T-helper 1 cell (primary cell): ENCODE results near the gene HYKK.
"Not testable (repeated sequence)": the region's sequence is repeated elsewhere in the genome, so short reads cannot be mapped to it uniquely, and the experiment has no call there.

ENCODE experiments used
- DNase-seq, 5 donors: peaks; one replicate each; pipeline ENCODE4 v3.0.0-alpha.2; 2012 to 2020

Gene HYKK

DNA sequence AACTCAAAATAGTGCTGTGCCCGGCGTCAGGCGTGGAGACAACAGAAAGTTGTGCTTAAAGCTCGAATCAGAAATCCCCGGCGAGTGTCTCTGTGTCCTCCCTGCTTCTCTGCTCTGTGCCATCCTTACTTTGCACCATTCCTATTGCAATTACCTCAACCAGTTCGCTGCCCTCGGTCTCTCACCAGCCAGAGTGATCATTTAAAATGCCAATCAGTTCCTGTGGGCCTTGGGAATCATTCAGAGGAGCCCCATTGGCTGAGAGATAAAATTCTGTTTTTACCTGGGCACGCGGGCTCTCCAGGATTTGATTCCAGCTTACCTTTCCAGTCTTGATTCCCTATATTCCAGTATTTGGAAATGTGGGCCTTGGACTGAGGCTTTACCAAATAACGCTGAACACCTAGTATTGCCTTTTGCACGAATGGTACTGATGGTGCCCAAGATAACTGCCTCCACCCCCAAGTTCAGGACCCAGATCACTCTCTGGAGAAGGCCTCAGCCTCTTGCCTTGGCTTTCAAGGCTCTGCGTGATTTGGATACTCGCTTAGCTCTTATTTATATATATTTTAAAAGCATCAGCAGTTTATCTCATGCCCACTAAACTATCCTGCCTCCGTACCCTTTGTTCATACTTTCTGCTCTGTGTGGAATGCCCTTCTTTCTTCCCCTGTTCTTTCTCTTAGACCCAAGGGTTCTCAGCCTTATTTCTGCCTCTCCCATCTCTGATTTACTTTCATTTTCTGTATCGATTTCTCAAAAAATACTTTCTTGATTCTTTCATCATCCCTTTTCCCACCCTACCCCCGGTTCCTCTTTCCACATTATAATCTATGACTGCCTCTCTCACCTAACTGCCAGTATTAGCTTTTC lies 33.7 kb downstream of the HYKK start:
- DNase-seq = peak in 2 of 5 donors; percentile 8 to 43

DNA sequence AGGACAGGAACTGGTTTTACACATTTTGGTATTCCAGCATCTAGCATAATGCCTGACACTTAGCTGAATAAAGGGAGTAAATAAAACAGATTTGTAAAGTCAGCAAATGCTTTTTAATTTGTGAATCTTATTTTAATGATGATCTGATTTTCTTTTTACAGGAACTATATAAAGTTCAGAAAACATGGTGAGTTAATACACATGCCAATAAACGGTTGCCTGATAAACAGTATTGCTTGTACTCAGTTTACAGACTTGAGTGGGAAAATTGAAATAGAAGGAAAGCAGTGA lies 34.3 kb downstream of the HYKK start:
- no peak for DNase-seq

DNA sequence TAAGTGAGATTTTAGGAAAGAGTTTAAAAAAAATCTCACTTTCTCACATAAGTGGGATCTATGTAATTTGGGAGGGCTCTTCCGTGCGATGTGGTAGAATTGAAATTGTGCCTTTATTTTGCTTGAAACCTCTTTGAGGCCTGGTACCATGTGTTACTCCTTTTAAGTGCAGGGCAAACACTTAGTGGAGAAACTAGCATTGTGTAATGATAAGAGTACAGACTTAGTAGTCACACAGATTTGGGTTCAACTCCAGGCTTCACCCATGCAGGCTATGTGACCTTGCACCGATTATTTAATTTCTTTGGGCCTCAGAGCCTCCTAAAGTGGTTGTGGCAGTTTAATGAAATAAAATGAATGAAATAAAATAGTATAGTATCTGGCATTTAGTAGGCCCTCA lies 35.3 kb downstream of the HYKK start:
- no peak for DNase-seq

DNA sequence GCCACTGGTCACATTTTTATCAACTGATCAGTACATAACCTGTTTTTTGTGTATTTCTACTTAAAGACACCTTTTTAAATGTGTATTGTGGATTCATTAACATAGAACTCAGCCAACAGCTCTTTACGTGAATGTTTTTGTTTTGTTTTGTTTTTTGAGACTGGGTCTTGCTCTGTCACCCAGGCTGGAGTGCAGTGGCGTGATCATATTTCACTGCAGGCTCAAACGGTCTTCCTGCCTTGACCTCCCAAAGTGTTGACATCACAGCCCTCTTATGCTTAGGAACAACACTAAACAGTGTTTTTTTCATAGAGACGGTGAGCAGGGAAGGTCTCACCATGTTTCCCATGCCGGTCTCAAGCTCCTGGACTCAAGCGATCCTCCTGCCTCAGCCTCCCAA lies 42.8 kb downstream of the HYKK start:
- no peak for DNase-seq

DNA sequence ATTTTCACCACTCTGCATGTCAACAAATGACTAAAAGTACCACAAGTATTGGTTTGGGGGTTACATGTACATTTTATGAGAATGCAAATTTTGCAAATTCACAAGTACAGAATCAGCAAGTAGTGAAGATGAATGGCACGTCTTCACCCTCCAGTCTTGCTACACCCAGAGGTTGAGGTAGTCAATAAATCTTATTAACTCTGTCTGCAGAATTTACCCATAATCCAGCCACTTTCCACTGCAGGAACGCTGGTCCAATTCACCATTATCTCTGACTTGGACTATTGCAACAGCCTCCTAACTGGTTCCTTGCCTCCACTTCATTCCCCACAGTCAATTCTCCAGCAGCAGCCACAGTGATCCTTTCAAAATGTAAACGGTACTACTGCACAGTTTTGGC lies 43.4 kb downstream of the HYKK start:
- no peak for DNase-seq

DNA sequence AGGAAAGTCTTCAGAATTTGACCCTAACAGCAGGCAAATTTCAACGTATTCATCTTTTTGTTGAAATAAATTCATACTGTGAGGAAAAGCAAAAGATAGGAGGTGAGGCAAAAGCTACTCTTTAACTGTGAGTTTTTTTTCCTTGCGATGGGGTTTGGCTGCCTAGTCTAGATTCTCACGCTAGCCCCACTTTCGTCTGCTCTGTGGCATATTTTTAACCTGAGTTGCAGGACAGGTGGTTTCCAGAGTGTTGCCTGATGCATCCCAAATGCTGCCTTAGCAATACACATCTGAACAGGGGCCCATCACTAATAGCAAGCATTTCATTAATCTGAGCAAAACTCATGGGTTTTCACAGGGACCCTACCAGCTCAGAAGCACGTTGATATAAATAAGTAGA lies 44.5 kb downstream of the HYKK start:
- DNase-seq = no peak

DNA sequence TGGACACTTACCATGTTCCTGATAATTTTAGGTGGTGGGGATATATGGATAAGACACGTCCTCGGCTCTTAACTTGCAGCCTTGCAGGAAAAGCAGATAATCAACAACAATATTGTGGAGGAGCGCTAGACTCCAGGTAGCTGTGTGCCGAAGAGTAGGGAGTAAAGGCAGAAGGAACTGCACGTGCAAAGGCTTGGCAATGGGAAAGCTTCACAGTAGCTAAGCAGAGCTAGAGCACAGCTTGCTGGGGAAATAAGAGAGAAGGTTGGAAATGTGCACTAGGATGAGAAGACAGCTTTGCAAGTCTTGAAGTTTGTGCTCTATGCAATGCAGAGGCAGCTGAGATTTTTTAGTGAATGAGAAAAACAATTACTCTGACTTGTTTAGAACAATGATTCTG lies 45.2 kb downstream of the HYKK start:
- no peak for DNase-seq

DNA sequence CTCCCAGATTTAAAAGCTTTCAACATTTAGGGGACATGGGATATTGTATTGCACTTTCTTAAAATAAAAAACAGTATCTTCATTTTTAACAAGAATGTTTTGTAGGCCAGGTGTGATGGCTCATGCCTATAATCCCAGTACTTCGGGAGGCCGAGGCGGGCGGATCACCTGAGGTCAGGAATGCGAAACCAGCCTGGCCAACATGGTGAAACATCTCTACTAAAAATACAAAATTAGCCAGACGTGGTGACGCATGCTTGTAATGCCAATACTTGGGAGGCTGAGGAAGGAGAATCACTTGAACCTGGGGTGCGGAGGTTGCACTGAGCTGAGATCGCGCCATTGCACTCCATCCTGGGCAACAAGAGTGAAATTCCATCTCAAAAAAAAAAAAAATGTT lies 52.8 kb downstream of the HYKK start:
- DNase-seq = not testable (repeated sequence)

DNA sequence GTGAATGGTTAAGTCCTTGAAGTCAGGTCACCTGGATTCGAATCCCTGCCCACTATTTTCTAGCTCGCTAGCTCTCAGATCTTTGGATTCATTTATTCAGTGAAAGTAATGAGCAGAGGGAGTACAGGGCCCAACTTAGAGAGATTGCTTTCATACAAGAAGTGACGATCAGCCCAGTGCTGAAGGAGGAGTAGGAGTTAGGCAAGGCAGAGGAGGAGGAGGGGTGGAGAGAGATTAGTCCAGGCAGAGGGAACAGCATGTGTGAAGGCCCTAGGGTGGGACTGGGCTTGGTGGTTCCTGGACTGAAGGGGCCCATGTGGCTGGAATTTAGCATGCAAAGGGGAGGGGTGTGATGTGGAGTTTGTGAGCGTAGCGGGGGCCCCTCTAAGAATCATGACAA lies 54.1 kb downstream of the HYKK start:
- no peak for DNase-seq

DNA sequence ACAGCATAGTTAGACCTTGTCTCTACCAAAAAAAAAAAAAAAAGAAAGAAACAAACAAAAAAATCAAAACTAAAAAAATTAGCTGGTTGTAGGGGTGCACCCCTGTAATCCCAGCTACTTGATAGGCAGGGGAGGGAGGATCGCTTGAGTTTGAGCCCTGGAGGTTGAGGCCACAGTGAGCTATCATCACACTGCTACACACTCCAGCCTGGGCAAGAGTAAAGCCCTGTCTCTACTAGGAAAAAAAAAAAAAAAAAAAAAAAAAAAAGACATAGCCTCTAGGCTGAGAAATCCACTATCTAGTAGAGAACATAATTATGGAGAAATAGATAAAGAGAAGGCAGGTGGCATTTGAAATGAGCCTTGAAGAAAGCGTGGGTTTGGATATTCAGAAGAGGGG lies 55.7 kb downstream of the HYKK start:
- DNase-seq = no peak

DNA sequence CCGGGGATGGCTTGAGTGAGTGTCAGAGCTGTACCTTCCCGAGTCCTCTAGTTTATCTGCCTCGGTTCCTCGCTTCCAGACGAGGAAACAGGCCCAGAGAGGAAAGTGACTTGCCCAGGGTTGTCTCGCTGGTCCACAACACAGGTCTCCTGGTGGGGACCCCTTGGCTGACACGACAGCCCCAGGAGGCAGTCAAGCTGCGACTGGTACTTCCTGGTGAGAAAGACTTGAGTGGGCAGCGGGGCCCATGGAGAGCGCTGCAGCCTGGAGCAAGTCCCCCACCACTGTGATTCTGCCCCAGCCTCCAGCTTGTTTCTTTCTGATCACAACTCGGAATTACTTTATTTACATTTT lies 57.3 kb downstream of the HYKK start:
- no peak for DNase-seq

DNA sequence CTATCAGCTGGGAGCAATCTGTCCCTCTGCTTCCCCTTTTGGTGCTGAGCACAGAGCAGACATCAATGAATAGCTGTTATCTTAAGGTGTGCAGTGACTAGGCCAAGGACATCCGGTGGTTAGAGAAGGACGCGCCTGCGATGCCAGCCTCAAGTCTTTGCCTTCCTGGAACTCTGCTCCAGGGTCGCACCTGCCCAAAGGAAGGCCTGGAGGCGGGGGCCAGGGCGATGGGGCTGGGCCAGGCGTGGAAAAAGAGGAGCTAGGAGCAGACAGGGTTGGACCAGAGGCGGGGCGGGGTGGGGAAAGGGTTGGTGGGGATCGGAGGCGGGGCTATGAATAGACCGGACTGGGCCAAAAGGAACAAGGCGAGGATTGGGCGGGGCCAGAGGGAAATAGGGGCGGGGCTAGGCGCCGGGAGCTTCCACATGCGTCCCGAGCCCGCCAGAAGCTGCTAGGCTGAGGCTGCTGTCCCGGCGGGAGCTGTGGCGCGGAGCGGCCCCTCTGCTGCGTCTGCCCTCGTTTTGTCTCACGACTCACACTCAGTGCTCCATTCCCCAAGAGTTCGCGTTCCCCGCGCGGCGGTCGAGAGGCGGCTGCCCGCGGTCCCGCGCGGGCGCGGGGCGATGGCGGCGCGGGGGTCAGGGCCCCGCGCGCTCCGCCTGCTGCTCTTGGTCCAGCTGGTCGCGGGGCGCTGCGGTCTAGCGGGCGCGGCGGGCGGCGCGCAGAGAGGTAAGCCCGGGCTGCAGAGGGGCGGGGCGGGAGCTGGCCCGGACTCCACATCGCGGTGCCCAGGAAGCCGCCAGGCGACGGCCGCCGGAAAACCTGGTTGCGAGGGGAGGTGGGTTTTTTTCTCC lies 57.9 kb downstream of the HYKK start, which contains the start of gene CHRNA5:
TSS of gene CHRNA5 (plus strand) at position 424 of the 854 bp plus-strand sequence. CDS start at position 624, 200 bp downstream.
- DNase-seq = peak; percentile 48 to 76 (median 61)

DNA sequence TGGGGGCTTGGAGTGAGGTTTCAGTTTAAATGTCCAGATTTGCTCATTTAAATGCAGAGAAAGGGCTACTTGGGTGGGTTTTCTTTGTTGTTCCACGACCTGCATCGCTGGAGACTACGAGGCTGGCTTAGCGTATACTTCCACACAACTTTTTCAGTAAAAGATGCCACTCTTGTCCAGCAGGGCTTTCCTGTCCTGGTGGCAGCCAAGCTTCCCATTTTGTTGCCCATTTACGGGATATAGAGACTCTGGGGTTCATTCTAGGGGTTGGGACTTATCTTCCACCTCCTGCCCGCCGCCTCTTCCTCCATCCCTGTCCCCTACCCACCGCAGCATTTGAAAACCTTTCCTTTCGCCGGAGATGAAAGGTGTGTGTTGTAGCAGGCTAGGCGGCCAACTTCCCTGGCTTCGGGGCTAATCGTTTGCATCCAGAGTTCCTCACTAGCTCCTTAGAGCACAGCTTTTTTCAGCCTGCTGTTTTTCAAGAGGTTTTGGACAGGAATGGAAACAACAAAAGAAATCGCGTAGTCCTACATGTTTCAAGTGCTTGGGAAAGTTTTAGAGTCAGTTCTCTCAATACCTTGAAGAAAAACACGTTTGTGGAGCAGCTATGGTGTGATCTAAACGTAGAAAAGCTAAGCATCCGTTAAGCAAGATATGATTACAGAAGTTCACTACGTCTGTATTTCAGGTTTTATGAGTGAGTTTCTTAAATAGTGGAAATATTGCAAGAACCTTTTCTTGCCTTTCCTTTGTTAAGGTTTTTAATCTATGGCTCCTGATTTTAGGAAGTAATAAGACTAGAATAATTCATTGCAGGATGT lies 58.8 kb downstream of the HYKK start:
- DNase-seq = no peak

DNA sequence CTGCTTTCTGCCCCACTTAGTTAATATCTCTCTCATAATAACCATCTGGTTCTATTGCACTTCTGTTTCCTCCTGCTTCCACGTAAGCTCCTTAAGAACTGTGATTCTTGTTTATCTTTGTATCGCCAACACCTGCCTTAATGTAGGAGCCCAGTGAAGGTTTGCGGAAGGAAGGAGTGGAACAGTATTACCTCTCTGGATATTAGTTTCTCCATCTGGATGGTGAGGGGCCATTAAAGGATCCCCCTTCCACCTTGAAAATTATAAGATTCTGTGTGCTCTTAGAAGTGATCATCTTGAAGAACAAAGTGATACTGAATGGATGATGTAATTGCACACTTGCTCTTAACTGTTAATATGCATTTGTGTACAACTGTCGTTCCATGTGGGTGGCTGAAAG lies 60.2 kb downstream of the HYKK start:
- DNase-seq = no peak

DNA sequence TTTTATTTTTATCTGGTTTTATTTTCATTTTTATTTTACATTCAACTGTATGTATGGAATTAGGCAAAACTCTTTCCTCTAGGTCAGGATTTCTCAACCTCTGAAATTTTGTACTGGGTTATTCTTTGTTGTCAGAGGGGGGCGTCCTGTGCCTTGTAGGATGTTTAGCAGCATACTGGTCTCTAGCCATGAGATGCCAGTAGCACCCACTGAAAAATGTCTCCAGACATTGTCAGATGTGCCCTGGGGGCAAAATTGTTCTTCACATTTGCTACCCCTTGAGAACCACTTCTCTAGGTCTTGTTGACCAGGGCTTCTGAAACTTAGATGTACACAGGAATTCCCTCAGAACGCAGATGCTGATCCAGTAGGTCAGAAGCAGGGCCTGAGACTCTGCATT lies 63.3 kb downstream of the HYKK start:
- no peak for DNase-seq

DNA sequence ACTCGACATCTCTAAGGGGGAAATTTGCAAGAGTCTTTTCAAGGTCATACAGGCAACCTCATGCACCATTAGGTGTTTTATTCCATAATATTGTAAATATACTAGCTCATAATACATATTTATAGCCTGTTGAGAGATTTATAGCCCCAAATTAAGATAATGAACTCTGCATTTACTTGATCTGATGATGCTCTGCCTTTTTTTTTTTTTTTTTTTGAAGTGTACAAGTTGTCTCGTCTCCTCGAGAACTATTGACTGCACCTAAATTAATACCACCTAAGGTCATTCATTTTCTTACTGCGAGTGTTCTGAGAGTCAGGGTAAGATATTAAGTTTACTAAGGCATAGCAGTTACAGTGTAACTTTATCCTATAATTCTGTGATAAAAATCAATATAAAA lies 64.0 kb downstream of the HYKK start:
- DNase-seq = no peak

DNA sequence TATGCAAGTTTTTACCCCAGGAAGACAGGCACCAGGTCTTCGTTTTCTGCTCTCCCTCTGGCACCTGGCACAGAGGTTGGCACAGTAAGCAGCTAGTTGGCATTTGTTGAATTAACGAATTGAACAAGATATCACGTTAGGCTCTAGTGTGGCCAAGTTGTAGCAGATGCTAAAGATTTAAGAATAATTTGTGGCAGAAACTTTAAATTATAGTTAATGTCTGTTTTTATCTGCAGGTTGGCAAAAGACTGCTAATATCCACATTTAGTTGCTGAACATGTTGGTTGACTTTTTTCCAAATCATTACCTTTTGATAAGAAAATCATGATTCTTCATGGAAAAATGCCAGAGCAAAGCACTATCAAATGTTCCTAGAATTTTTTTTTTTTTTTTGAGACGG lies 66.0 kb downstream of the HYKK start:
- no peak for DNase-seq

DNA sequence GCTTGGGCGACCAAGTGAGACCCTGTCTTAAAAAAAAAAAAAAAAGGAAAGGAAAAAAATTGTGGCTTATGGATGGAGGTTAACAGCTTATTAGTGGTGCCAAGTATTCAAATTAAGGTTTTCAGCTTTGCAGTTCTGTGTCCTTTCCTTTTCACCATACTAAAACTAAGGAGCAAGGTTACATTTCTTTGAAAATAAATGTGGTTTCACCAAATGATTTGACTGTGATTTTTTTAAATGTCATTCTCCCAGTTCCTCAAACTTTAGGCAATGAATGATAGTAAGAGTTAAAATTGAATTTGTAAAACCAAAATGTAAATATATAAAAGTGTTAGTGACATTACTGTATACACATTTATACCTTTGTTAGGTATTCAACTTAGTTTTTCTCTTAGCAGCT lies 67.6 kb downstream of the HYKK start:
- DNase-seq = no peak
